Measurements from ENCODE around the gene IRF6.

IRF6 gene

DNA sequence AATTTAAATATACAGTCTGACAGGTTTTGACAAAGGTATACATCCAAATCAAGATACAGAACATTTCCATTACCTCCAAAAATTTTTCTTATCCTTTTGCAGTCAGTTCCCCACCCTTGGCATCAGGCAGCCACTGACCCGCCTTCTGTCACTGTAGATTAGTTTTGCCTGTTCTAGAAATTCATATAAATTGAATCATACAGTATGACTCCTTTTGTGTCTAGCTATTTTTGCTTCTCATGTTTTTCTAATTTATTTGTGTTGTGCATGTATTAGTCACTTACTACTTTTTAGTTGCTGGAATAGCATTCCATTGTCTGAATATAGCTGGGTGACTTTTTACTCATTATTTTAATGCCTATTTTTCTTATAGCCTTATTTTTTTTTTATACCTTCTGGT lies 25.7 kb upstream of the IRF6 start:
- Histone ChIP-seq H3K36me3 (ENCODE audit: insufficient read depth, insufficient read length, low read length) (peaks cover 71% of the 10 kb centered on the region), H3K9ac (ENCODE audit: insufficient read length, low read depth) (no peak overlapping the region), H3K27me3 (ENCODE audit: insufficient read depth, insufficient read length) (no peaks in the 10 kb centered on the region), H3K4me3 (ENCODE audit: insufficient read length, low read depth) (no peak overlapping the region), H3K4me1 (ENCODE audit: insufficient read depth, insufficient read length) (no peaks in the 10 kb centered on the region), H3K9me3 (ENCODE audit: insufficient read depth, low read length) (no peaks in the 10 kb centered on the region)
- DNase-seq (ENCODE audit: low read depth, low spot score), result no peak
- TF ChIP-seq YY1 (IDR thresholded peaks at IDR 0.05; ENCODE audit: insufficient read depth, insufficient read length) (no peak), ZNF274 (IDR thresholded peaks at IDR 0.05; ENCODE audit: low read depth, low read length) (no peak), SUZ12 (IDR thresholded peaks at IDR 0.05; ENCODE audit: extremely low read depth, insufficient read depth, insufficient read length) (no peak)

DNA sequence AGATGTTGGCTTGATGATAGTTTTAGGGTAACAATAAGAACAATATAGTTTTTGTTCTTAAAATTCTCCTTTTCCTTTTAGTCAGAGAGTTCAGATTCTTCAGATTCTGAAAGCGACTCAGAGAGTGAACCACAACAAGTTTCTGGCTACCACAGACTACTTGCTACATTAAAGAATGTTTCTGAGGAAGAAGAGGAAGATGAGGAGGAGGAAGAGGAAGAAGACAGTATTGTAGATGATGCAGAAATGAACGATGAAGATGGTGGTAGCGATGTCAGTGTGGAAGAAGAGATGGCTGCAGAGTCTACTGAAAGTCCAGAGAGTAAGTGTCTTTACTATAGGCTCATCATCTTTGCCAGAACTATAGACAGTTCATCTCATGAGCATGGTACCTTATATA lies 24.8 kb upstream of the IRF6 start:
- H3K4me3 ChIP-seq (ENCODE audit: insufficient read length, low read depth), result no peak overlapping the region
- no peaks in the 10 kb centered on the region for H3K27me3 ChIP-seq (ENCODE audit: insufficient read depth, insufficient read length)
- peaks cover 62% of the 10 kb centered on the region for H3K36me3 ChIP-seq (ENCODE audit: insufficient read depth, insufficient read length, low read length)

DNA sequence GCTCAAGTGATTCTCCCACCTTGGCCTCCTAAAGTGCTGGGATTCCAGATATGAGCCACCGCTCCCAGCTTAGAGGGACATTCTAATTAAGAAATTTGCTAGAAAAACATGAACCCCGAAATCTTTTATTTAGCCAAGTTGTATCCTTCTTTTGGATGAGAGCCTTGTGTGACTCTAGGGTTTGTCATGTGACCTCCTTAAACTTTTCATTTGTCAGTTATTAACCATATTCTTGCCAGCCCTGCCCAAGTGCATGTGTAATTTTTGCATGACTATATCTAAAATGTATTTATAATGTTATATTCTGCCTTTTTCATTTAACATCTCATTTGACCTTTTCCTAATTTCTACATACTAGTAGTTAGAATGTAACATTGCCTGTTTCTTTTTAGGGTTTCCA lies 23.8 kb upstream of the IRF6 start:
- Histone ChIP-seq H3K9me3 (ENCODE audit: insufficient read depth, low read length) (no peaks in the 10 kb centered on the region), H3K9ac (ENCODE audit: insufficient read length, low read depth) (no peak overlapping the region), H3K4me3 (ENCODE audit: insufficient read length, low read depth) (no peak overlapping the region), H3K36me3 (ENCODE audit: insufficient read depth, insufficient read length, low read length) (peaks cover 52% of the 10 kb centered on the region), H3K27me3 (ENCODE audit: insufficient read depth, insufficient read length) (no peaks in the 10 kb centered on the region), H3K4me1 (ENCODE audit: insufficient read depth, insufficient read length) (no peaks in the 10 kb centered on the region)
- no peak for TF ChIP-seq SUZ12 (IDR thresholded peaks at IDR 0.05; ENCODE audit: extremely low read depth, insufficient read depth, insufficient read length)
- TF ChIP-seq ZNF274 (IDR thresholded peaks at IDR 0.05; ENCODE audit: low read depth, low read length), result no peak
- TF ChIP-seq YY1 (IDR thresholded peaks at IDR 0.05; ENCODE audit: insufficient read depth, insufficient read length), result no peak
- DNase-seq (ENCODE audit: low read depth, low spot score), result no peak

More for the DNA sequence above, 24.8 kb upstream of the IRF6 start:
- Histone ChIP-seq H3K4me1 (ENCODE audit: insufficient read depth, insufficient read length) (no peaks in the 10 kb centered on the region), H3K9me3 (ENCODE audit: insufficient read depth, low read length) (no peaks in the 10 kb centered on the region), H3K9ac (ENCODE audit: insufficient read length, low read depth) (no peak overlapping the region)
- DNase-seq (ENCODE audit: low read depth, low spot score), result no peak
- TF ChIP-seq YY1 (IDR thresholded peaks at IDR 0.05; ENCODE audit: insufficient read depth, insufficient read length) (no peak), SUZ12 (IDR thresholded peaks at IDR 0.05; ENCODE audit: extremely low read depth, insufficient read depth, insufficient read length) (no peak), ZNF274 (IDR thresholded peaks at IDR 0.05; ENCODE audit: low read depth, low read length) (no peak)

DNA sequence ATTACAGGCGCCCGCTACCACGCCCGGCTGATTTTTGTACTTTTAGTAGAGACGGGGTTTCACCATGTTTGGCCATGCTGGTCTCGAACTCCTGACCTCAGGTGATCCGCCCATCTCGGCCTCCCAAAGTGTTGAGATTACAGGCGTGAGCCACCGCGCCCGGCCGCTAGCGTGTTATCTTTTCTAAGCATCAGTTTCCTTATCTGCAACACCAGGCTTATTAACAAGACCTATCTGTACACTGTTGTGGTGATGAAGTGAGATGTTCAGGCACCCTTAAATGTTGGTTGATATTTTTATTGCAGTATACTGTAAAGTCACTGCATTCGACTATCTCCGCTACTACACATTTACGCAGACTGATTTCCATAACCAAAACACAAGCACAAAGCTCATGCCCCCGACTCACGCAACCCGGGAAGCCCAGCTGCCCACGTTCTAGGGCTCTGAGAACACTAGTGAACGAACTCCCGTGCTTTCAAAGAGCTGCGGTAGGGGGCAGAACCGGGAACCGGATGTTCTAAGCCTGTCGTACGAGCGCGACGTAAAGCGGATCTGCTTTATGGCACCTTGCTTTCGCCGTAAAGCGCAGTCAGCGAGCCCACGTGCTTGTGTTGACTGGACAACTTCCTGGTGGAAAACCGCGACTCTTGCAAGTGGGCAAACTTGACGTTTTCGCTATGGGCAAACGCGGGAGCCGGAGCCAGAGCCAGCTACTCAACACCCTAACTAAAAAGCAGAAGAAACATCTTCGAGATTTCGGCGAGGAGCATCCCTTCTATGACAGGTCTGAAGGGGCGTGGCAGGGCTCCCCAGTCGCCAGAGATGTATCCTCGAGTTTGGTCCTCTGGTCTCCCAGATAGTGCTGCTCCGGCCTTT lies 21.7 kb upstream of the IRF6 start, which contains the start of gene UTP25:
TSS of gene UTP25 (plus strand) at position 589 of the 879 bp plus-strand sequence. CDS start at position 681, 92 bp downstream.
- no peak for TF ChIP-seq YY1 (IDR thresholded peaks at IDR 0.05; ENCODE audit: insufficient read depth, insufficient read length)
- peak; percentile 98 for DNase-seq (ENCODE audit: low read depth, low spot score)
- H3K27me3 ChIP-seq (ENCODE audit: insufficient read depth, insufficient read length), result no peaks in the 10 kb centered on the region

DNA sequence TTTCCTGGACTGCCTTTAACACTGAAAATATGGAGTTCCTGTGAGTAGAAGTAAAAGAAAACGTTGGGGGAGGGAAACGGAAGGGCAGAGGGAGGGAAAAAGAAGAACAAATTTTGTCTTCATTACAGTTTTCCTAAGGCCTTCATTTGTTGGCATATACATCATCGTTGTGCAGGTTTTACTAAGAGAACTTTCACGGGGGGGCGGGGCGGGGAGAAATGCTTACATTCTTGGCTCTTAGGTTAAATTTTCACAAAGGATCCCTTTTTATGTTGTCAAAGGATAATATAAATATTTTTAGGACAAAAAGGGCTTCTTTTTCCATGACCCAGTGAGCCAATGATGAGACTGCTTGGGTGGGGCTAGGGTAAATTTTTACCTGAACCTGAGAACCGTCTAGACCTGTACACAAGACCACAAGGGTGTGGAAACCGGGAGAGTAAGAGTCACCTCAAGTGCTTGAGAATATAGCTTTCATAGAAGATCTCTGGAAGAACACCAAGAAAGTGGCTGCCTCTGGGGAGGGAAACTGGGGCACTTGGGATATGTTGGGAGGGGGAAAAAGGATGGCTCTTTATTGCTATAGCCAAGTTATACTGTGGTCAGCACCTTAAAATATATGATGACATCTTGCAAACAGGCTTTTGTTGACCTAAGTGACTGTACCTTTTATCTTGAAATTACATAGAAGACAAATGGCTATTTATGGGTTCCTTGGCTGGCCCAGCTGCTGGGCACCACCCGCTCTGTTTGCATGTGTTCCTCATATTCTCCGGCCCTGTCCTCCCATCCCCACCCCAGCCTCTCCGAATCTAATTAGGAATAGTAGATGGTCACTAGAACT lies 19.9 kb upstream of the IRF6 start:
- Histone ChIP-seq H3K9me3 (ENCODE audit: insufficient read depth, low read length) (no peaks in the 10 kb centered on the region), H3K27me3 (ENCODE audit: insufficient read depth, insufficient read length) (no peaks in the 10 kb centered on the region), H3K36me3 (ENCODE audit: insufficient read depth, insufficient read length, low read length) (peaks cover 14% of the 10 kb centered on the region), H3K9ac (ENCODE audit: insufficient read length, low read depth) (no peak overlapping the region), H3K4me3 (ENCODE audit: insufficient read length, low read depth) (no peak overlapping the region), H3K4me1 (ENCODE audit: insufficient read depth, insufficient read length) (no peaks in the 10 kb centered on the region)
- no peak for DNase-seq (ENCODE audit: low read depth, low spot score)
- TF ChIP-seq ZNF274 (IDR thresholded peaks at IDR 0.05; ENCODE audit: low read depth, low read length) (no peak), YY1 (IDR thresholded peaks at IDR 0.05; ENCODE audit: insufficient read depth, insufficient read length) (no peak), SUZ12 (IDR thresholded peaks at IDR 0.05; ENCODE audit: extremely low read depth, insufficient read depth, insufficient read length) (no peak)

More for the DNA sequence above, 21.7 kb upstream of the IRF6 start, which contains the start of gene UTP25:
- no peaks in the 10 kb centered on the region for H3K4me1 ChIP-seq (ENCODE audit: insufficient read depth, insufficient read length)
- peak within 1 kb of the TSS; percentile 75 for H3K9ac ChIP-seq (ENCODE audit: insufficient read length, low read depth)
- H3K36me3 ChIP-seq (ENCODE audit: insufficient read depth, insufficient read length, low read length), result peaks cover 32% of the 10 kb centered on the region
- H3K4me3 ChIP-seq (ENCODE audit: insufficient read length, low read depth), result peak within 1 kb of the TSS; percentile 92
- H3K9me3 ChIP-seq (ENCODE audit: insufficient read depth, low read length), result no peaks in the 10 kb centered on the region

DNA sequence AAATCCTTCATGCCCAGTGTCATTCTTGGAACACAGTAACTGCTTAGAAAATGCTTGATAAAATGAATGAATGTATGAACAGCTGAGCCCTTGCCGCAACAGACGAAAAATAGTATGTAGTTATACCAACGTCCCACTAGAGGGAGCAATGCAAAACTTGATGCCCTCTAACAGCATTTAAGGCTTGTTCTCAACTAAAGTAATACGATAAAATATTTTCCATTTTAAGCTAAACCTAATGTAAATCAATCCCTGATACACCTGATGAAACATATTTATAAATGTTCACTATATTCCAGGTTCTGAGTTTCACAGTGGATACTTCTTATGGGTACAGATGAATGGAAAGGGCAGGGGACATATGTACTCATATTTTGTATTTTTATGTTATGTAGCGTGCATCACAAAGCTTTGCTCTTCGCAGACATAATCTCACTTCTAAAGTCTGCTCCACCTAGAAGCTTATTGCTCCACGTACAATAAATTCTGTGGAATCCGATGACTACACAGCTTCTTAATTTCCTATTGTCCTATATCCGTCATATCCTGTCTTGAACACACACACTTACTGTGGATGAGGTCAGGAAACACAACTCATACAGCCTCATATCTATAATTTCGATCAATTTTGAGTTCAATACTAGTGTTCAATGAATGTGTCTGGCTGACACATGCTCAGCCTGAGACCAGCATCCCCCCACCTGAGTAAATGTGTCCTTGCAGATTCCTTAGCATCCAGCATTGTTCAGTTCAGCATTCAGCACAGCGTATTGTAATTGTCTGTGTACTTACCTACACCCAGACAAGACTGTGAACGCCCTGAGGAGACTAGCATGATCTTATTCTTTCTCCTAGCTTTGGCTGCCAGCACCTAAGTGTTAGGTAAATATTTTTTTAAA lies 17.4 kb upstream of the IRF6 start:
- peak; percentile 52 for DNase-seq (ENCODE audit: low read depth, low spot score)
- Histone ChIP-seq H3K36me3 (ENCODE audit: insufficient read depth, insufficient read length, low read length) (no peaks in the 10 kb centered on the region), H3K4me3 (ENCODE audit: insufficient read length, low read depth) (no peak overlapping the region), H3K4me1 (ENCODE audit: insufficient read depth, insufficient read length) (no peaks in the 10 kb centered on the region), H3K27me3 (ENCODE audit: insufficient read depth, insufficient read length) (no peaks in the 10 kb centered on the region), H3K9ac (ENCODE audit: insufficient read length, low read depth) (no peak overlapping the region), H3K9me3 (ENCODE audit: insufficient read depth, low read length) (no peaks in the 10 kb centered on the region)
- TF ChIP-seq ZNF274 (IDR thresholded peaks at IDR 0.05; ENCODE audit: low read depth, low read length) (no peak), SUZ12 (IDR thresholded peaks at IDR 0.05; ENCODE audit: extremely low read depth, insufficient read depth, insufficient read length) (no peak), YY1 (IDR thresholded peaks at IDR 0.05; ENCODE audit: insufficient read depth, insufficient read length) (no peak)
